Colonic mucosa (tissue), 4 donors: ENCODE data around the gene SSNA1. TPM values are rescaled to one million over a fixed set of nuclear protein-coding genes. Genes with fewer than 3 reads are reported as not detected.

ENCODE experiments used
- DNase-seq: peaks from one replicate; pipeline ENCODE4 v3.0.0-alpha.2; 2020
- H3K27ac ChIP-seq: fragments of 200-600 bp; one replicate; pipeline ENCODE4 v1.8.0; 2021
- H3K27me3 ChIP-seq: fragments of 200-600 bp; one replicate; pipeline ENCODE4 v1.8.0; 2021
- H3K36me3 ChIP-seq: fragments of 200-600 bp; one replicate; pipeline ENCODE4 v1.8.0; 2021
- H3K4me1 ChIP-seq: fragments of 200-600 bp; one replicate; pipeline ENCODE4 v1.8.0; 2021; ENCODE audit warnings: mild to moderate bottlenecking
- H3K4me3 ChIP-seq: fragments of 200-600 bp; one replicate; pipeline ENCODE4 v1.8.0; 2021
- H3K9ac ChIP-seq, 2 donors: one replicate each; pipeline ENCODE4 v1.7.0; 2013; ENCODE audit warnings: control low read depth in 2 of 2, low read depth in 2 of 2, low read length in 2 of 2
- H3K9me3 ChIP-seq: fragments of 200-600 bp; one replicate; pipeline ENCODE4 v1.8.0; 2021
- intact Hi-C: fragments of 100-400 bp; cut with DNase I; formaldehyde crosslinking; loops from one replicate; pipeline ENCODE4 v1.14.1; 2022
- total RNA-seq, 2 donors: library from RNA; stranded (reverse); fragmentation: NEBNext Ultra II Directional in 1 of 2; extraction: Animal tissue kit (Norgen Biotek cat#: 25700) in 1 of 2; gene quantifications; one replicate each; pipeline ENCODE4 v1.2.1, GENCODE V29; 2021
- TF ChIP-seq, protein P1 (sequence below): fragments of 200-600 bp; IDR thresholded peaks from one replicate; pipeline ENCODE4 v1.8.0; 2022; ENCODE audit warnings: antibody characterized with exemption, mild to moderate bottlenecking
- donor health status: healthy.
- donor health status: DM: no; HTN: no; CAD: no.
- donor health status: DM: no; HTN: no; CAD: no.

Gene SSNA1
- total RNA-seq, 2 donors from 2014 or later, result 60.0 to 100 TPM

DNA sequence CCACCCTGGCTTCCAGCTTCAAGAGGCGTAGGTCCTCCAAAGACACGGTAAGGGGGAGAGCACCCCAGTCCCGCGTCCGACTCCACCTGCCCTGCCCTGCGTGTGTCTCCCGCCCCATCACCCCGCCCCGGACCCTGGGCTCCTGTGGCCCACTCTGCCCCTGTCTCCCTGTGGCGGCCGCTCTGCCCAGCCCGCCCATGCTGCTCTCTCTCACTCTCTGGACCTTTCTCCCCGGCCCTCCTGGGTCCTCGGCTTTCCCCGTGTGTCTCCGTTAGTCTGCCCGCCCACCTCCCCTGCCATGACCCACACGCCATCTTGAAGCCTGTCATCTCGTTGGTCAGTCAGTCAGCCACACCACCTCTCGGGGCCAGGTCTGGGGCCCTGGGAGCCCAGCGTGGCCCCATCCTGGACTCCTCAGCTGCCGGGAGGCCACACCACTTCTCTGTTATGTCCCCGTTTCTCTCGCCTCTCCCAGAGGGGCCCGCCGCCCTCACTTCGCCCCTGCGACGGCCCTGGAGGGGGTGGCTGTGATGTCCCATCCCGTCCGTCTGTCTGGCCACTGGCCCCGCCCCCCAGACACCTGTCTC lies 23.1 kb upstream of the SSNA1 start:
- Histone ChIP-seq H3K27ac (no peak overlapping the region), H3K4me3 (no peak overlapping the region), H3K36me3 (no peaks in the 10 kb centered on the region), H3K9ac (no peak overlapping the region), H3K9me3 (no peaks in the 10 kb centered on the region), H3K27me3 (peaks cover 89% of the 10 kb centered on the region), H3K4me1 (peaks cover 34% of the 10 kb centered on the region)
- intact Hi-C loops, result no loop called here
- no peak for DNase-seq
- TF ChIP-seq, protein P1, sequence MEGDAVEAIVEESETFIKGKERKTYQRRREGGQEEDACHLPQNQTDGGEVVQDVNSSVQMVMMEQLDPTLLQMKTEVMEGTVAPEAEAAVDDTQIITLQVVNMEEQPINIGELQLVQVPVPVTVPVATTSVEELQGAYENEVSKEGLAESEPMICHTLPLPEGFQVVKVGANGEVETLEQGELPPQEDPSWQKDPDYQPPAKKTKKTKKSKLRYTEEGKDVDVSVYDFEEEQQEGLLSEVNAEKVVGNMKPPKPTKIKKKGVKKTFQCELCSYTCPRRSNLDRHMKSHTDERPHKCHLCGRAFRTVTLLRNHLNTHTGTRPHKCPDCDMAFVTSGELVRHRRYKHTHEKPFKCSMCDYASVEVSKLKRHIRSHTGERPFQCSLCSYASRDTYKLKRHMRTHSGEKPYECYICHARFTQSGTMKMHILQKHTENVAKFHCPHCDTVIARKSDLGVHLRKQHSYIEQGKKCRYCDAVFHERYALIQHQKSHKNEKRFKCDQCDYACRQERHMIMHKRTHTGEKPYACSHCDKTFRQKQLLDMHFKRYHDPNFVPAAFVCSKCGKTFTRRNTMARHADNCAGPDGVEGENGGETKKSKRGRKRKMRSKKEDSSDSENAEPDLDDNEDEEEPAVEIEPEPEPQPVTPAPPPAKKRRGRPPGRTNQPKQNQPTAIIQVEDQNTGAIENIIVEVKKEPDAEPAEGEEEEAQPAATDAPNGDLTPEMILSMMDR, result no peak

DNA sequence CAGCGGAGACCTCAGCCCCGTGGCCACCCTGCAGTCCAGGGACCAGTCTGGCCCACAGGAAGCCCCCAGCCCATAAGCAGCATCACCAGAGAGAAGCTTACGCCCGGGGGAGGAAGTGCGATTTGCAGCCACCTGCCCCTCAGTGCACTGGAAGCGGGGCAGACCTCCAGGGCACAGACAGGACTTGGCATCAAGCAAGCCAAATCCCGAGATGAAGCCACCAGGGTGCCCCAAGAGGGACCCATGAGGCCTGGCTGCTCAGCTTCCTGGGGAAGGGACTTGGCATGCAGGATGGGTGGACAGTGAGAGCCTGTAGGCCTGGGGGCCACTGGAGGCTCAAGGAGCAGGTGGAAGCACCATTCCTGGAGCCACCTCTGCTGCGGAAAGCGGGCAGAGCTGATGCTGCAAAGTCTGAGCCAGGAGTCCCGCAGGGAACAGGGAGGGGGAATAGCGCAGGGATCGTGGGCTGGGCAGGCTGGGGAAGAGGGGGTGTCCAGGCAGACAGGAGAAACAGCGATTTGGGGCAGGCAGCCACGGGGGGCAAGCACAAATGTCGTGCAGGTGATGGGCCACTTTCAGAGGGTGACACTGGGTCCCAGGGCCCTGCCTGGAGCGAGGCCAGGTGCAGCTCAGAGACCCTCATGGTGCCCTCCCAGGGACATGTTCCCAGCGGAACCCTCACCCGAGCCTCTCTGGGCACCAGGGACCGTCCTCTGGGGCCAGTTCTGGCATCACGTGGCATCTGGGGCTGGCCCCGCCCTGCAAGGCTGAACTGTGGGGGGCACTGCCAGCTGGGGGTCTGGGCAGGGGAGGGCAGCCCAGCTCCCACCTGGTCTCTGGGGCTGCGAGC lies 21.9 kb upstream of the SSNA1 start:
- Histone ChIP-seq H3K9me3 (no peaks in the 10 kb centered on the region), H3K4me3 (no peak overlapping the region), H3K27ac (no peak overlapping the region), H3K4me1 (peaks cover 34% of the 10 kb centered on the region), H3K9ac (no peak overlapping the region), H3K36me3 (no peaks in the 10 kb centered on the region), H3K27me3 (peaks cover 81% of the 10 kb centered on the region)
- TF ChIP-seq, protein P1, result no peak
- intact Hi-C loops, result no loop called here
- DNase-seq, result no peak

DNA sequence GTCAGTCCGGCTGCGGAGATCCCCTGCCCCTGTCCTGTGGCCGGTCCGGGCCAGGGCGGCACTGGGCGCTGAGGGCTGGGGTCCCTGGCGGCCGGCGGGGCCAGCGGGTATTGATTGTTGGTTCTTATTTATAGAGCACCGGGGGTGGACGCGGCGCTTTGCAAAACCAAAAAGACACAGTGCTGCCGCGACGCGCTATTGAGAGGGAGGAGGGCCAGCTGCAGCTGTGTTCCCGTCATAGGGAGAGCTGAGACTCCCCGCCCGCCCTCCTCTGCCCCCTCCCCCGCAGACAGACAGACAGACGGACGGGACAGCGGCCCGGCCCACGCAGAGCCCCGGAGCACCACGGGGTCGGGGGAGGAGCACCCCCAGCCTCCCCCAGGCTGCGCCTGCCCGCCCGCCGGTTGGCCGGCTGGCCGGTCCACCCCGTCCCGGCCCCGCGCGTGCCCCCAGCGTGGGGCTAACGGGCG lies 21.2 kb upstream of the SSNA1 start:
- H3K27me3 ChIP-seq, result peaks cover 74% of the 10 kb centered on the region
- no peak overlapping the region for H3K27ac ChIP-seq
- no peaks in the 10 kb centered on the region for H3K9me3 ChIP-seq
- H3K9ac ChIP-seq, result no peak overlapping the region
- no peak for DNase-seq
- TF ChIP-seq, protein P1, result no peak
- peak overlapping the region; percentile 40 for H3K4me3 ChIP-seq
- no peaks in the 10 kb centered on the region for H3K36me3 ChIP-seq
- H3K4me1 ChIP-seq, result peaks cover 30% of the 10 kb centered on the region
- intact Hi-C loops, result no loop called here

DNA sequence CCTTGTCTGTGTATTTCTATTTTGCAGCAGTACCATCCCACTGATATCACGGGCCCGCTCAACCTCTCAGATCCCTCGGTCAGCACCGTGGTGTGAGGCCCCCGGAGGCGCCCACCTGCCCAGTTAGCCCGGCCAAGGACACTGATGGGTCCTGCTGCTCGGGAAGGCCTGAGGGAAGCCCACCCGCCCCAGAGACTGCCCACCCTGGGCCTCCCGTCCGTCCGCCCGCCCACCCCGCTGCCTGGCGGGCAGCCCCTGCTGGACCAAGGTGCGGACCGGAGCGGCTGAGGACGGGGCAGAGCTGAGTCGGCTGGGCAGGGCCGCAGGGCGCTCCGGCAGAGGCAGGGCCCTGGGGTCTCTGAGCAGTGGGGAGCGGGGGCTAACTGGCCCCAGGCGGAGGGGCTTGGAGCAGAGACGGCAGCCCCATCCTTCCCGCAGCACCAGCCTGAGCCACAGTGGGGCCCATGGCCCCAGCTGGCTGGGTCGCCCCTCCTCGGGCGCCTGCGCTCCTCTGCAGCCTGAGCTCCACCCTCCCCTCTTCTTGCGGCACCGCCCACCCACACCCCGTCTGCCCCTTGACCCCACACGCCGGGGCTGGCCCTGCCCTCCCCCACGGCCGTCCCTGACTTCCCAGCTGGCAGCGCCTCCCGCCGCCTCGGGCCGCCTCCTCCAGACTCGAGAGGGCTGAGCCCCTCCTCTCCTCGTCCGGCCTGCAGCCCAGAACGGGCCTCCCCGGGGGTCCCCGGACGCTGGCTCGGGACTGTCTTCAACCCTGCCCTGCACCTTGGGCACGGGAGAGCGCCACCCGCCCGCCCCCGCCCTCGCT lies 20.5 kb upstream of the SSNA1 start:
- DNase-seq, result peak; percentile 84
- intact Hi-C loops, result no loop called here
- H3K27ac ChIP-seq, result no peak overlapping the region
- H3K4me1 ChIP-seq, result peaks cover 25% of the 10 kb centered on the region
- no peak overlapping the region for H3K9ac ChIP-seq
- no peaks in the 10 kb centered on the region for H3K9me3 ChIP-seq
- H3K4me3 ChIP-seq, result peak overlapping the region; percentile 40
- H3K27me3 ChIP-seq, result peaks cover 68% of the 10 kb centered on the region
- no peaks in the 10 kb centered on the region for H3K36me3 ChIP-seq
- TF ChIP-seq, protein P1, result no peak

DNA sequence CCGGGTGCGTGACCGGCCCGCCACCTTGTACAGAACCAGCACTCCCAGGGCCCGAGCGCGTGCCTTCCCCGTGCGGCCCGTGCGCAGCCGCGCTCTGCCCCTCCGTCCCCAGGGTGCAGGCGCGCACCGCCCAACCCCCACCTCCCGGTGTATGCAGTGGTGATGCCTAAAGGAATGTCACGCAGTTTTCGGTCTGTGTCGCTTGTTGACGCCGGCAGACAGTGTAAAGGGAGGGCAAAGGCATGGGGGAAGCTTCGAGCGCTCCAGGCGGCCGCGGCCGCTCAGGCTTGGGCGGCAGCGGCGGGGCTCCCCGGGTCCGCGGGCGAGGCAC lies 19.9 kb upstream of the SSNA1 start:
- Histone ChIP-seq H3K4me1 (peaks cover 19% of the 10 kb centered on the region), H3K27ac (no peak overlapping the region), H3K4me3 (peak overlapping the region; percentile 40), H3K36me3 (no peaks in the 10 kb centered on the region), H3K9ac (peak overlapping the region in 1 of 2 donors; percentile 33), H3K9me3 (no peaks in the 10 kb centered on the region), H3K27me3 (peaks cover 64% of the 10 kb centered on the region)
- intact Hi-C loops, result no loop called here
- TF ChIP-seq, protein P1, result no peak
- DNase-seq, result no peak
